Natural killer cell (primary cell): ENCODE measurements around the gene RGS2. TPM values are rescaled to one million over a fixed set of nuclear protein-coding genes. Genes with fewer than 3 reads are reported as not detected.

ENCODE experiments used
- ATAC-seq, 3 donors: fragments of 150-1000 bp in 2 of 3; fragments of 200-7000 bp in 1 of 3; cut with Tn5 transposase; 1 replicate in 1 of 3; 2 replicates in 2 of 3; pipeline ENCODE4 v1.10.0; 2021; ENCODE audit warnings: mild to moderate bottlenecking in 2 of 3, moderate library complexity in 2 of 3
- DNase-seq, 2 donors: peaks; one replicate each; pipeline versions ENCODE4 v3.0.0 to v3.0.0-alpha.2; 2013 to 2021; ENCODE audit warnings: mixed read lengths in 1 of 2
- H3K27ac ChIP-seq: one replicate; pipeline ENCODE4 v1.5.1; 2013; ENCODE audit warnings: mild to moderate bottlenecking, low read length
- H3K27me3 ChIP-seq: one replicate; pipeline ENCODE4 v1.6.1; 2013; ENCODE audit warnings: low read length; ENCODE audit not compliant: control insufficient read depth, insufficient read depth
- H3K36me3 ChIP-seq: one replicate; pipeline ENCODE4 v1.6.1; 2013; ENCODE audit warnings: low read length; ENCODE audit not compliant: control insufficient read depth, insufficient read depth
- H3K4me1 ChIP-seq: one replicate; pipeline ENCODE4 v1.6.1; 2013; ENCODE audit warnings: low read length; ENCODE audit not compliant: control insufficient read depth, insufficient read depth
- H3K4me3 ChIP-seq: one replicate; pipeline ENCODE4 v1.5.1; 2013; ENCODE audit warnings: low read length
- H3K9me3 ChIP-seq: one replicate; pipeline ENCODE4 v1.6.1; 2013; ENCODE audit warnings: low read length; ENCODE audit not compliant: control insufficient read depth, insufficient read depth
- H3K27ac Mint-ChIP-seq, 2 donors: one replicate each; pipeline ENCODE4 v1.8.0; 2022; ENCODE audit warnings: mild to moderate bottlenecking in 2 of 2, mixed read lengths in 2 of 2, moderate library complexity in 1 of 2
- H3K27me3 Mint-ChIP-seq, 2 donors: one replicate each; pipeline ENCODE4 v1.8.0; 2022; ENCODE audit warnings: low read depth in 2 of 2, mixed read lengths in 2 of 2
- H3K36me3 Mint-ChIP-seq: one replicate; pipeline ENCODE4 v1.8.0; 2022; ENCODE audit warnings: mixed read lengths
- H3K4me1 Mint-ChIP-seq, 2 donors: one replicate each; pipeline ENCODE4 v1.8.0; 2022; ENCODE audit warnings: mixed read lengths in 2 of 2
- H3K4me3 Mint-ChIP-seq: one replicate; pipeline ENCODE4 v1.8.0; 2022; ENCODE audit warnings: mild to moderate bottlenecking, moderate library complexity, mixed read lengths
- H3K9me3 Mint-ChIP-seq, 2 donors: one replicate each; pipeline ENCODE4 v1.8.0; 2022; ENCODE audit warnings: mixed read lengths in 2 of 2
- WGBS: methylation state at CpG from one replicate; pipeline ENCODE4 v1.1.7; 2013; ENCODE audit warnings: missing lambda C conversion rate; ENCODE audit not compliant: insufficient coverage; 5-methylcytosine and 5-hydroxymethylcytosine counted together
- intact Hi-C: fragments of 100-400 bp; cut with micrococcal nuclease; formaldehyde crosslinking; loops from one replicate; pipeline ENCODE4 v1.14.2; 2022
- total RNA-seq, 4 donors: library from RNA; stranded (reverse); fragments of 120-200 nt in 1 of 4; gene quantifications; one replicate each; pipeline versions ENCODE4 v1.2.3 to v1.2.4, GENCODE V29; 2013 to 2022
- TF ChIP-seq, protein P1 (sequence below): fragments of 200-600 bp; IDR thresholded peaks from one replicate; pipeline ENCODE4 v1.8.0; 2022; ENCODE audit warnings: antibody characterized with exemption

Gene RGS2
- total RNA-seq, 3 donors from 2014 or later (not counting 1 experiment from before 2014, with no cell fraction given): 117 to 268 (median 154) TPM

DNA sequence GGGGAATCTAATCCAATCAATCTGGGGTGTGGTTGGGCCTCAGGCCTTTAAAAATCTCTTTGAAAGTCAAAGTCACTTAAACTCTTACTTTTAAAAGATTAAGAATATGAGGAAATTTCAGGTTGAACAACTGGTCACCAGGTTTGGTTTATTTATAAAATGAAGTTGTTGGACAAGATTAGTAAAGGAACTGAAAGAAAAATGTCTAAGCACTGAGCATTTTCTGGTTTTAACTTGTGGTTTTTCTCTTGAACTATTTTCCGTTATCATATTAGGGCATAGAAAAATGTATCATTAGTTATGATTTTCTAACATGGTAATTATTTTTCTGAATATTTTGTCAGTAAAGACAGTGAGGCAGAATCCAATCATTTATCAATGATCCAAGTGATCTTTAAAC is 49.6 kb downstream of the RGS2 start:
- H3K4me1 Mint-ChIP-seq: no peaks in the 10 kb centered on the region
- no peaks in the 10 kb centered on the region for H3K9me3 ChIP-seq

DNA sequence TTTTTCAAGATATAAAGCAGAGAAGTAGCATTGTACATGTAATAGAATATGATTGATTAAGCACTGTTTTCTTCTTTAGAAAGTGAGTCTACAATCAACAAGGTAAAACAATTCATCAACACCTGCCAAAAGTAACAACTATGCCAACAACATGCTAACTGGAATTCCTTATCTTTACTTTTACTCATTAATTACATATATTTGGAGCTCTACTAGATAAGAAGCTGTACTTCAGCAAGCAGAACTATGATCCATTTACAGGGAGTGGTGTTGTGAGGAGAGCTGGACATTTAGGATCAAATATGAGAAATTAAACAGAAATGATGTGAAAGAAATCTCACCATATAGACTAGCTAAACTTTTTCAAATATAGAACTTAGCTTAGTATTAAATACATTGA is 51.0 kb downstream of the RGS2 start:
- H3K27ac ChIP-seq: no peak overlapping the region
- H3K9me3 ChIP-seq: no peaks in the 10 kb centered on the region
- H3K27me3 Mint-ChIP-seq: no peaks in the 10 kb centered on the region
- no peaks in the 10 kb centered on the region for H3K4me1 ChIP-seq
- no peak overlapping the region for H3K27ac Mint-ChIP-seq
- H3K4me3 Mint-ChIP-seq: no peak overlapping the region
- no peak for DNase-seq
- H3K36me3 Mint-ChIP-seq: no peaks in the 10 kb centered on the region
- H3K27me3 ChIP-seq: no peaks in the 10 kb centered on the region
- no peaks in the 10 kb centered on the region for H3K4me1 Mint-ChIP-seq
- no peaks in the 10 kb centered on the region for H3K9me3 Mint-ChIP-seq
- TF ChIP-seq, protein P1, sequence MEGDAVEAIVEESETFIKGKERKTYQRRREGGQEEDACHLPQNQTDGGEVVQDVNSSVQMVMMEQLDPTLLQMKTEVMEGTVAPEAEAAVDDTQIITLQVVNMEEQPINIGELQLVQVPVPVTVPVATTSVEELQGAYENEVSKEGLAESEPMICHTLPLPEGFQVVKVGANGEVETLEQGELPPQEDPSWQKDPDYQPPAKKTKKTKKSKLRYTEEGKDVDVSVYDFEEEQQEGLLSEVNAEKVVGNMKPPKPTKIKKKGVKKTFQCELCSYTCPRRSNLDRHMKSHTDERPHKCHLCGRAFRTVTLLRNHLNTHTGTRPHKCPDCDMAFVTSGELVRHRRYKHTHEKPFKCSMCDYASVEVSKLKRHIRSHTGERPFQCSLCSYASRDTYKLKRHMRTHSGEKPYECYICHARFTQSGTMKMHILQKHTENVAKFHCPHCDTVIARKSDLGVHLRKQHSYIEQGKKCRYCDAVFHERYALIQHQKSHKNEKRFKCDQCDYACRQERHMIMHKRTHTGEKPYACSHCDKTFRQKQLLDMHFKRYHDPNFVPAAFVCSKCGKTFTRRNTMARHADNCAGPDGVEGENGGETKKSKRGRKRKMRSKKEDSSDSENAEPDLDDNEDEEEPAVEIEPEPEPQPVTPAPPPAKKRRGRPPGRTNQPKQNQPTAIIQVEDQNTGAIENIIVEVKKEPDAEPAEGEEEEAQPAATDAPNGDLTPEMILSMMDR: no peak
- no peak for ATAC-seq
- intact Hi-C loops: no loop called here
- H3K4me3 ChIP-seq: no peak overlapping the region
- H3K36me3 ChIP-seq: no peaks in the 10 kb centered on the region

More for the DNA sequence above, 49.6 kb downstream of the RGS2 start:
- Histone ChIP-seq H3K4me1 (no peaks in the 10 kb centered on the region), H3K27ac (no peak overlapping the region), H3K27me3 (no peaks in the 10 kb centered on the region), H3K4me3 (no peak overlapping the region), H3K36me3 (no peaks in the 10 kb centered on the region)
- WGBS: no CpG with 5 or more reads among the region's 1 CpG
- H3K4me3 Mint-ChIP-seq: no peak overlapping the region
- DNase-seq: no peak
- TF ChIP-seq, protein P1: no peak
- no peaks in the 10 kb centered on the region for H3K27me3 Mint-ChIP-seq
- no peak for ATAC-seq
- H3K27ac Mint-ChIP-seq: no peak overlapping the region
- H3K9me3 Mint-ChIP-seq: no peaks in the 10 kb centered on the region
- H3K36me3 Mint-ChIP-seq: no peaks in the 10 kb centered on the region
- intact Hi-C loops: no loop called here

DNA sequence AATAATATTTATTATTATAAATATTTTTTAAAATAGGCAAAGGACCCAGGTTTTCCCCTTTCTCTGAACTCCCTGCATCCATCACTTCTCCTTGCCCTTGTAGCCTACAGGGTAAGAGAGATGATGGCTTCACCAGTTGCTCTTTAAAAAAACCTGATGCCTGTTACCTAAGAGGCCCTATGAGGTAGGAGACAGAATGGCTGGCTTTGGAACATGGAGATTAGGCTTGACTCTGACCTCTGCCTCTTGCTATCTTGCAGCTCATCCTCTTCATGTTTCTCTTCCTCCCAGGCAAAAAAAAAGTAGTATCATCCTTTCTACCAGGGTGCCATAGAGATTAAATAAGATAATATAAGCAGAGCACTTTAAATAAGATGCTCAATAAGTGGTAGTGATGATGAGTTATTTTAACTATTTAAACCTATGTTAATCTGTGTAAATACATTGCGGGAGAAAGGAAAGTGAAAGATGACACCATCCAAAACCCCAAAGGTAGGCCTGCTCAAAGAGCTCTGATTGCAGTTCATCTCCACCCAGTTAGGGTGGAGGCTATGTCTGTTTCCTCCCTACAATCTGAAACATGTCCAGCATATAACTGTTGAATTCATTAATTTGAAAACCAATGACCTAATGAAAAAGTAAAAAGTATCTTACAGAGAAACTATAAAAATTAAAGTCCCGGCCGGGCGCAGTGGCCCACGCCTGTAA is 51.8 kb downstream of the RGS2 start:
- H3K9me3 Mint-ChIP-seq: no peaks in the 10 kb centered on the region

More for the DNA sequence above, 51.8 kb downstream of the RGS2 start:
- no peaks in the 10 kb centered on the region for H3K27me3 Mint-ChIP-seq
- no peak overlapping the region for H3K27ac Mint-ChIP-seq
- WGBS: over 99% methylated on average over 4 of the region's 5 CpGs
- H3K4me1 Mint-ChIP-seq: no peaks in the 10 kb centered on the region
- H3K36me3 Mint-ChIP-seq: no peaks in the 10 kb centered on the region
- no peak overlapping the region for H3K27ac ChIP-seq
- TF ChIP-seq, protein P1: no peak
- no peaks in the 10 kb centered on the region for H3K36me3 ChIP-seq
- no peaks in the 10 kb centered on the region for H3K4me1 ChIP-seq
- no peak overlapping the region for H3K4me3 Mint-ChIP-seq
- DNase-seq (no peak), ATAC-seq (no peak)
- H3K27me3 ChIP-seq: no peaks in the 10 kb centered on the region
- intact Hi-C loops: no loop called here
- no peaks in the 10 kb centered on the region for H3K9me3 ChIP-seq
- no peak overlapping the region for H3K4me3 ChIP-seq
